Subcutaneous adipose tissue (tissue), 4 donors: ENCODE measurements around the gene HNRNPR. TPM values are rescaled to one million over a fixed set of nuclear protein-coding genes. Genes with fewer than 3 reads are reported as not detected.

Experiments used
- CTCF ChIP-seq: fragments of 450-650 bp; IDR thresholded peaks from one replicate; pipeline ENCODE4 v1.5.1; 2016; ENCODE audit warnings: low read depth, mild to moderate bottlenecking, control low read depth, antibody characterized with exemption, moderate library complexity
- total RNA-seq, 4 donors: library from RNA; depleted of rRNA; stranded (reverse); fragments of >200 nt; gene quantifications; one replicate each; pipeline ENCODE4 v1.1.0, GENCODE V29; 2016

HNRNPR gene
- total RNA-seq, 4 donors from 2014 or later: 45.6 to 68.0 (median 64.5) TPM

- no peak for TF ChIP-seq CTCF
Observed at GRCh38 chr1:23384312-23385058, 40.4 kb upstream of the HNRNPR start.

GRCh38 chr1:23383577-23384311 lies 39.7 kb upstream of the HNRNPR start:
- no peak for TF ChIP-seq CTCF

GRCh38 chr1:23381233-23381885 lies 37.3 kb upstream of the HNRNPR start:
- TF ChIP-seq CTCF: no peak

- TF ChIP-seq CTCF: no peak
Observed at GRCh38 chr1:23380719-23381118, 36.6 kb upstream of the HNRNPR start.

GRCh38 chr1:23376890-23377811 lies 33.1 kb upstream of the HNRNPR start:
- no peak for TF ChIP-seq CTCF

- no peak for TF ChIP-seq CTCF
Observed at GRCh38 chr1:23371987-23372880, 28.1 kb upstream of the HNRNPR start.
